ENCODE data around the gene MCCC2. TPM values are rescaled to one million over a fixed set of nuclear protein-coding genes. Genes with fewer than 3 reads are reported as not detected.

The MCCC2 gene
- total and polyA plus RNA-seq, 4 donors: 28.0 to 82.4 (median 61.8) TPM

GRCh38 chr5:71679714-71680113, 92.6 kb downstream of the MCCC2 start:
- 64% methylated on average over 5 of the region's 5 CpGs for WGBS
- no peaks in the 10 kb centered on the region for H3K36me3 ChIP-seq (ENCODE audit: control insufficient read depth in 4 of 4, insufficient read depth in 3 of 4, low read depth in 1 of 4, low read length in 3 of 4)
- H3K27me3 ChIP-seq (ENCODE audit: control insufficient read depth in 4 of 4, insufficient read depth in 4 of 4, low read length in 3 of 4): peaks cover 0 to 2% (median 0%) of the 10 kb centered on the region in 4 donors
- no peaks in the 10 kb centered on the region for H3K9me3 ChIP-seq (ENCODE audit: control insufficient read depth in 4 of 4, low read length in 3 of 4)
- no peak overlapping the region for H3K9ac ChIP-seq (ENCODE audit: low read depth in 1 of 2, low read length in 2 of 2)
- H3K4me1 ChIP-seq (ENCODE audit: control insufficient read depth in 4 of 4, insufficient read depth in 4 of 4, low read length in 3 of 4): no peaks in the 10 kb centered on the region
- H3K4me3 ChIP-seq (ENCODE audit: low read depth in 1 of 3, low read length in 3 of 3): no peak overlapping the region
- no peak for DNase-seq (ENCODE audit: low spot score)
- TF ChIP-seq GABPA (IDR thresholded peaks at IDR 0.05 in 1 of 2, conservative IDR thresholded peaks at IDR 0.05 in 1 of 2) (no peak), YY1 (IDR thresholded peaks at IDR 0.05) (no peak), NR2F2 (IDR thresholded peaks at IDR 0.05) (no peak), FOXA2 (IDR thresholded peaks at IDR 0.05) (no peak), HNF4G (IDR thresholded peaks at IDR 0.05) (no peak), EGR1 (IDR thresholded peaks at IDR 0.05; ENCODE audit: low read depth in 2 of 2) (no peak), FOXA1 (IDR thresholded peaks at IDR 0.05) (no peak), ATF3 (IDR thresholded peaks at IDR 0.05) (no peak), CTCF (IDR thresholded peaks at IDR 0.05; ENCODE audit: low read depth, low read length, missing input control) (no peak), JUND (IDR thresholded peaks at IDR 0.05) (no peak), SP1 (IDR thresholded peaks at IDR 0.05) (no peak), HNF4A (conservative IDR thresholded peaks at IDR 0.05) (no peak), REST (IDR thresholded peaks at IDR 0.05) (no peak), ZBTB33 (IDR thresholded peaks at IDR 0.05) (no peak), RAD21 (IDR thresholded peaks at IDR 0.05) (no peak), TAF1 (conservative IDR thresholded peaks at IDR 0.05) (no peak), RXRA (IDR thresholded peaks at IDR 0.05) (no peak)
- TF ChIP-seq, protein P1, sequence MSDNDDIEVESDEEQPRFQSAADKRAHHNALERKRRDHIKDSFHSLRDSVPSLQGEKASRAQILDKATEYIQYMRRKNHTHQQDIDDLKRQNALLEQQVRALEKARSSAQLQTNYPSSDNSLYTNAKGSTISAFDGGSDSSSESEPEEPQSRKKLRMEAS (IDR thresholded peaks at IDR 0.05): no peak
- H3K27ac ChIP-seq (ENCODE audit: low read depth in 1 of 2, low read length in 2 of 2): no peak overlapping the region
